ENCODE measurements around the gene TOMM7. TPM values are rescaled to one million over a fixed set of nuclear protein-coding genes. Genes with fewer than 3 reads are reported as not detected.
"Not testable (repeated sequence)": the region's sequence is repeated elsewhere in the genome, so short reads cannot be mapped to it uniquely, and the experiment has no call there.

TOMM7 gene
- total RNA-seq, 1 donor from 2014 or later = 324 TPM

DNA sequence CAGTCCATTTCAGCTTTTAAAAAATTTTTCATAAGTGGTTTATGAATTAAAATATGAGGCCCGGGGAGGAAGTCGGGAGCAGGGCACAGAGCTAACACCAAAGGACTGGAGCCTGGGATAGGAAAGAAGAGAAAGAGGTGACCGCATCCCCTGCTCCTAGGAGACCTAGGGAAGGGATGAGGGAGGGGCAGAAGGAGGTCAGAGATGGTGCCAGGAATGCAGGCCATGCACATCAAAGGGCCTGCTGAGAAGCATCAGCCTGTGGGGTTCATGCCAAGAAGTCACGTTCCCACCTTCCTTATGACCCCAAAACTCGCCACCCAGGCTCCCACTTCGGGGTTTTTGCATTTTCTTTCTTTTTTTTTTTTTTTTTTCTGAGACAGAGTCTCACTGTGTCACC is 14.7 kb upstream of the TOMM7 start:
- TF ChIP-seq, protein P1, sequence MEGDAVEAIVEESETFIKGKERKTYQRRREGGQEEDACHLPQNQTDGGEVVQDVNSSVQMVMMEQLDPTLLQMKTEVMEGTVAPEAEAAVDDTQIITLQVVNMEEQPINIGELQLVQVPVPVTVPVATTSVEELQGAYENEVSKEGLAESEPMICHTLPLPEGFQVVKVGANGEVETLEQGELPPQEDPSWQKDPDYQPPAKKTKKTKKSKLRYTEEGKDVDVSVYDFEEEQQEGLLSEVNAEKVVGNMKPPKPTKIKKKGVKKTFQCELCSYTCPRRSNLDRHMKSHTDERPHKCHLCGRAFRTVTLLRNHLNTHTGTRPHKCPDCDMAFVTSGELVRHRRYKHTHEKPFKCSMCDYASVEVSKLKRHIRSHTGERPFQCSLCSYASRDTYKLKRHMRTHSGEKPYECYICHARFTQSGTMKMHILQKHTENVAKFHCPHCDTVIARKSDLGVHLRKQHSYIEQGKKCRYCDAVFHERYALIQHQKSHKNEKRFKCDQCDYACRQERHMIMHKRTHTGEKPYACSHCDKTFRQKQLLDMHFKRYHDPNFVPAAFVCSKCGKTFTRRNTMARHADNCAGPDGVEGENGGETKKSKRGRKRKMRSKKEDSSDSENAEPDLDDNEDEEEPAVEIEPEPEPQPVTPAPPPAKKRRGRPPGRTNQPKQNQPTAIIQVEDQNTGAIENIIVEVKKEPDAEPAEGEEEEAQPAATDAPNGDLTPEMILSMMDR (IDR thresholded peaks at IDR 0.05) = no peak
- POLR2A ChIA-PET = no interaction called here

DNA sequence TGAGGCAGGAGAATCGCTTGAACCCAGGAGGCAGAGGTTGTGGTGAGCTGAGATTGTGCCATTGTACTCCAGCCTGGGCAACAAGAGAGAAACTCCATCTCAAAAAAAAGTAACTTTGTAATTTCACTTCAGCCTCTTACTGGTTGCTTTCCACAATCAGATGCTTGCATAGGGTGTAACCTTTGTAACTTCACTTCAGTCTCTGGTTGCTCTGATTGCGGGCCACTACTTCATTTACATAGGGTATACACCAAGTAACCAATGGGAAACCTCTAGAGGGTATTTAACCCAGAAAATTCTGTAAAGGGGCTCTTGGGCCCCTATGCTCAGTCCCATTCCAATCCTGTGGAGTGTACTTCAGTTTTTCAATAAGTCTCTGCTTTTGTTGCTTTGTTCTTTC is 13.9 kb upstream of the TOMM7 start:
- POLR2A ChIA-PET; DNase-seq; ATAC-seq (ENCODE audit: low read depth); H3K27ac Mint-ChIP-seq; H3K27me3 Mint-ChIP-seq; H3K9me3 Mint-ChIP-seq; H3K4me3 Mint-ChIP-seq; H3K4me1 Mint-ChIP-seq; H3K36me3 Mint-ChIP-seq (ENCODE audit: low read depth); intact Hi-C loops (cut with micrococcal nuclease): not testable (repeated sequence)
- CTCF ChIA-PET = interaction anchor here (1.9 kb wide), 1 partner anchor 219 kb away, joined by 4 read pairs; no protein-coding TSS in a partner anchor

More for the DNA sequence above, 14.7 kb upstream of the TOMM7 start:
- H3K4me1 Mint-ChIP-seq = no peaks in the 10 kb centered on the region
- H3K36me3 Mint-ChIP-seq (ENCODE audit: low read depth) = no peaks in the 10 kb centered on the region
- DNase-seq = no peak
- no peak overlapping the region for H3K4me3 Mint-ChIP-seq
- H3K27me3 Mint-ChIP-seq = no peaks in the 10 kb centered on the region
- CTCF ChIA-PET = interaction anchor here (1.9 kb wide), 1 partner anchor 218 kb away, joined by 4 read pairs; no protein-coding TSS in a partner anchor
- H3K9me3 Mint-ChIP-seq = no peaks in the 10 kb centered on the region
- no peak for ATAC-seq (ENCODE audit: low read depth)
- H3K27ac Mint-ChIP-seq = no peak overlapping the region
- intact Hi-C loops (cut with micrococcal nuclease) = no loop called here

DNA sequence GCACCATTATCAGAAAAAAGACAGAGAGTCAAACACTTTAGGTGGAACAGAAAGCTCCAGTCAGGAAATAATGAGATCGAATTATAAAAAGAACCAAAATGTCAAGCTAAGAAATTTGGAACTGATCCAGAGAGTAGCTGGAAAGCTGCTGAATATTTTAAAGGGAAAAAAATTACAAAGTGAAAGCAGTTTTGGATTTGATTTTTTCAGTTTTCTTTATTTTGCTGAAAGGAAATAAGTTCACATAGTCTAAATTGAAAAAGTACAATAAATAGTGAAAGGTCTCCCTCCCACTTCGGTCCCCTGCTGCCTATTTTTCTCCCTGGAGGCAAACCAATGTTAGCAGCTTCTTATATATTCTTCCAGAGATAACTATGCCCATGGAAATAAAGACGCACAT is 11.3 kb upstream of the TOMM7 start:
- no peaks in the 10 kb centered on the region for H3K4me1 Mint-ChIP-seq
- POLR2A ChIA-PET = no interaction called here
- ATAC-seq (ENCODE audit: low read depth) (no peak), DNase-seq (no peak)
- H3K27ac Mint-ChIP-seq = no peak overlapping the region
- CTCF ChIA-PET = no interaction called here
- H3K9me3 Mint-ChIP-seq = no peaks in the 10 kb centered on the region
- no peak overlapping the region for H3K4me3 Mint-ChIP-seq
- intact Hi-C loops (cut with micrococcal nuclease) = loop anchor here (2.0 kb wide), 1 partner anchor 19 kb away; no protein-coding TSS in a partner anchor
- TF ChIP-seq, protein P1 (IDR thresholded peaks at IDR 0.05) = no peak
- H3K27me3 Mint-ChIP-seq = no peaks in the 10 kb centered on the region
- H3K36me3 Mint-ChIP-seq (ENCODE audit: low read depth) = no peaks in the 10 kb centered on the region

DNA sequence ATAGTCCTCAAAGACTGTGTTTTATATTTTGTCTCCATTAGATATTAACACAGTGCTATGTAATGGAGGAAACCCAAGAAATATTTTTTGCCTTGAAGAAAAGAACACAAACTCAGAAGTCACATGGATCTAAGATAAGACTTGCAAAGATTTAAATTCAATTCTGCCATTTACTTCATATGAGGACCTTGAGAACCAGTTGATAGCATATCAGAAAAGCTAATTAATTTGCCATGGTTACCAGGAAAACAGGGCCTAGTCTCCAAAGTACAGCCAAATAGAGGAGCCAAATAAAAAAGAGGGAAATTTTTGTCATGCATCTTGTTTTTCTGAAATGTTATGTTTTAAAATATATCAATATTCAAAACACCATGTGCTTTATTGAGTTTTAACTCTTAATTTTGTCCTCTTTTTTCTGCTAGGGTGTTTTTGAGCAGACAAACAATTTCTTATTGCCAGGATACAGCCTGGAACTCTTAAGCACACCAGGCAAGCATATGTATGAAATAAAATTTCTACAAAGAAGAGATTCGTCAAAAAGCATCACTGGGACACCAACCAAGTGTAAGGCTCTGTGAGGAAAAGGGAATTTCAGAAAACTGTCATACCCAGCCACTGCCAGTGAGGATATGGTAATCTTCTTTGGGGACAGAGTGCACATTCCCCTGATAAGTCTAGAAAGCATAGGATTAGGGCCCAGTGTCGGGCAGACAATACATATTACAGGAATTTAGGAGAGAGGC is 10.6 kb upstream of the TOMM7 start:
- Mint-ChIP-seq H3K9me3 (no peaks in the 10 kb centered on the region), H3K27me3 (no peaks in the 10 kb centered on the region), H3K36me3 (ENCODE audit: low read depth) (no peaks in the 10 kb centered on the region), H3K4me1 (no peaks in the 10 kb centered on the region), H3K4me3 (no peak overlapping the region), H3K27ac (no peak overlapping the region)
- ChIA-PET CTCF (no interaction called here), POLR2A (no interaction called here)
- intact Hi-C loops (cut with micrococcal nuclease) = no loop called here
- no peak for DNase-seq
- no peak for ATAC-seq (ENCODE audit: low read depth)
- TF ChIP-seq, protein P1 (IDR thresholded peaks at IDR 0.05) = no peak

DNA sequence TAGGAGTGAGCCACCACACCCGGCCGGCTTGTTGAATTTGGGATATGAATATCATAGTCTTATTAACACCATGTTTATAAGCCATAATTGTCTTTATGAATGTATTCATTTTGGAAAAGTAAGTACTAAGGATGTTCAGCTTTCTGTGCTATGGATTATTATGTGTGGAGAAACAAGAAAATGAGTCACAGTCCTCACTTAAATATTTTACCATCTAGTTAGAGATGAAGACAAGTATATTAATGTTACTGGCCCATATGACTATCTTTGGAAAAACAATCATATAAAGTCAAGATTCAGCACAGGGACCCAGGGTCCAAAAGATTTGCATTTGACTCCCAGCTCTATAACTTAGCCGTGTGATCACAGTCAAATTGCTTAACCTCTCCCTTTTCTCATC is 9.8 kb upstream of the TOMM7 start:
- Mint-ChIP-seq H3K4me3 (no peak overlapping the region), H3K27me3 (no peaks in the 10 kb centered on the region), H3K27ac (no peak overlapping the region), H3K4me1 (no peaks in the 10 kb centered on the region), H3K36me3 (ENCODE audit: low read depth) (no peaks in the 10 kb centered on the region), H3K9me3 (no peaks in the 10 kb centered on the region)
- ChIA-PET POLR2A (no interaction called here), CTCF (no interaction called here)
- intact Hi-C loops (cut with micrococcal nuclease) = no loop called here
- TF ChIP-seq, protein P1 (IDR thresholded peaks at IDR 0.05) = no peak
- no peak for DNase-seq
- no peak for ATAC-seq (ENCODE audit: low read depth)
